Lower lobe of right lung (tissue), 2 donors: ENCODE data around the gene ARID5A. TPM values are rescaled to one million over a fixed set of nuclear protein-coding genes. Genes with fewer than 3 reads are reported as not detected.

ENCODE experiments used
- ATAC-seq, 2 donors: fragments of 200-7000 bp; cut with Tn5 transposase; one replicate each; pipeline ENCODE4 v1.9.1; 2020 to 2022; ENCODE audit warnings: mild to moderate bottlenecking in 2 of 2, moderate library complexity in 2 of 2
- DNase-seq: peaks from one replicate; pipeline ENCODE4 v3.0.0-alpha.2; 2020
- H3K27ac ChIP-seq: fragments of 200-600 bp; one replicate; pipeline ENCODE4 v1.8.0; 2022
- H3K27me3 ChIP-seq: fragments of 200-600 bp; one replicate; pipeline ENCODE4 v1.8.0; 2022; ENCODE audit warnings: low read depth
- H3K36me3 ChIP-seq: fragments of 200-600 bp; one replicate; pipeline ENCODE4 v1.8.0; 2022; ENCODE audit warnings: mild to moderate bottlenecking
- H3K4me1 ChIP-seq: fragments of 200-600 bp; one replicate; pipeline ENCODE4 v1.8.0; 2022
- H3K4me3 ChIP-seq: fragments of 200-600 bp; one replicate; pipeline ENCODE4 v1.8.0; 2022; ENCODE audit warnings: mild to moderate bottlenecking
- H3K9me3 ChIP-seq: fragments of 200-600 bp; one replicate; pipeline ENCODE4 v1.8.0; 2022
- CTCF ChIP-seq: fragments of 200-600 bp; IDR thresholded peaks from one replicate; pipeline ENCODE4 v1.8.0; 2022; ENCODE audit warnings: antibody characterized with exemption, mild to moderate bottlenecking
- intact Hi-C: fragments of 100-400 bp; cut with DNase I; formaldehyde crosslinking; loops from one replicate; pipeline ENCODE4 v1.11.0; 2022
- total RNA-seq: library from RNA; stranded (reverse); fragmentation: NEBNext Ultra II Directional; extraction: Animal tissue kit (Norgen Biotek cat#: 25700); gene quantifications from one replicate; pipeline ENCODE4 v1.2.1, GENCODE V29; 2021
- donor health status: DM: no; HTN: yes; CAD: no; lungs with severe emphysema.

The ARID5A gene
- total RNA-seq, 1 donor from 2014 or later = 27.7 TPM

DNA sequence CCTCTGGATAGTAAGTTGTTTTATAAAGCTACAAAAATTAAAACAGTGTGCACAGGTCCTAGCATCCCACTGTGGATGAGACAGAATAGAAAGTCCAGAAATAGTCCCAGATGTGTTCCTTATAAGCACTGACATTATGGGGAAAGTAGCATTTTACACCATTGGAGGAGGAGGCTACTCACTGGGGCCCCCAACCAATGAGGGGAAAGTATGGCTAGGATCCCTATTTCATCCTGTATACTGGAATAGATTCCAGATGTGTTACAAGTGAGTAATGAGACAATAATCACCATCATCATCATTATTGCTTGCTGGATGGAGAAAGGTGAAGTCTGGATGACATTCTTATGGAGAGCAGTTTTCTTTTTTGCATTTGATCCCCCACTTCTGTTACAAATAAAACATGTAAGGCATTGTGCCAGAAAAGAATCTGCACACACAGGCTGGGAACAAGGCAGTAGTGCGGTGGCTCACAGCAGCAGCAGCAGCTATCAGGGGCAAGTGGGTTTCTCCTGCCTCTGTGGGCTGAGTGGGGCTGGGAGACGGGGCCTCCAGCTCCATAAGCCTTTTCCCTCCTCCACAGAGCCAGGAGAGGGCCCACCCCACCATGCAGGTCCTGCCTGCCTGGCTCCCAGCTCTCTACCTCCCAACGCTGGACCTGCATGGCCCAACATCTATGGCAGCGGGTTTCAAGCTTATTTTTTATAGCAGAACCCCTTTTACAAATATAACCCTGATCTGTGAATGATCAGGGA, 5.0 kb downstream of the ARID5A start:
- no peak for ATAC-seq
- Histone ChIP-seq H3K27me3 (no peaks in the 10 kb centered on the region), H3K27ac (no peak overlapping the region), H3K4me1 (peaks cover 47% of the 10 kb centered on the region), H3K9me3 (no peaks in the 10 kb centered on the region), H3K4me3 (no peak overlapping the region), H3K36me3 (peaks cover 40% of the 10 kb centered on the region)
- DNase-seq = no peak
- TF ChIP-seq CTCF = no peak
- intact Hi-C loops = no loop called here

DNA sequence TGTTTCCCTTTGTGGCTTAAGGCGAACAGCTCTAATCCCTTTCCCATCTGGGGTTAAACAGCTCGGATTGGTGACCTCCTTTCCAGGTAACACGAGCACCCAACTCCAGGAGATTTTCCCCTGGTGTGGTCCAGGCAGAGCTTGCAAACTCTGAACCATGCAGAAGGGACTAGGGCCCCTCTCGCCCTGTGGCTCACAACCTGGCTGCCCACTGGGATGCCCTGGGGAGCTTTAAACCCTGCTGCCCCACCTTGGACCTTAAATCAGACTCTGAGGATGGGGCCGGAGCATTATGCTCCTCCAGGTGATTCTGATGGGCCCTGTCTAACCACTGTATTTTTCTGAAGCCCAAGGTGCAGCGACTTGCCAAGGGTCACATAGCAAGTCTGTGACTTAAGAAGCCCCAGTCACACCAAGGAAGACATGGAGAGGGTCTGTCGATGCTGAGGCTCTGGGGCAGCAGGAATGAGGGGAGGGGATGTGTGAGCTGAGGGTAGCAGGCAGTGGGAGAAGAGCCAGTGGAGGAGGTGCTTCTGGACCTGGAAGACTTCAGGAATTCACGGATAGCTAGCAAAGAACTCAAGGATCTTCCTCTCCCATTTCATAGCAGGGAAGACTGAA, 5.9 kb downstream of the ARID5A start:
- ATAC-seq (no peak), DNase-seq (no peak)
- TF ChIP-seq CTCF = no peak
- Histone ChIP-seq H3K9me3 (no peaks in the 10 kb centered on the region), H3K36me3 (peaks cover 46% of the 10 kb centered on the region), H3K27ac (no peak overlapping the region), H3K4me3 (no peak overlapping the region), H3K27me3 (no peaks in the 10 kb centered on the region), H3K4me1 (peaks cover 47% of the 10 kb centered on the region)
- intact Hi-C loops = no loop called here

GRCh38 chr2:96546321-96546720, 9.8 kb downstream of the ARID5A start:
- intact Hi-C loops = no loop called here
- Histone ChIP-seq H3K4me1 (peaks cover 14% of the 10 kb centered on the region), H3K27me3 (no peaks in the 10 kb centered on the region), H3K4me3 (no peak overlapping the region), H3K27ac (no peak overlapping the region), H3K36me3 (peaks cover 83% of the 10 kb centered on the region), H3K9me3 (no peaks in the 10 kb centered on the region)
- TF ChIP-seq CTCF = no peak
- DNase-seq (no peak), ATAC-seq (no peak)

DNA sequence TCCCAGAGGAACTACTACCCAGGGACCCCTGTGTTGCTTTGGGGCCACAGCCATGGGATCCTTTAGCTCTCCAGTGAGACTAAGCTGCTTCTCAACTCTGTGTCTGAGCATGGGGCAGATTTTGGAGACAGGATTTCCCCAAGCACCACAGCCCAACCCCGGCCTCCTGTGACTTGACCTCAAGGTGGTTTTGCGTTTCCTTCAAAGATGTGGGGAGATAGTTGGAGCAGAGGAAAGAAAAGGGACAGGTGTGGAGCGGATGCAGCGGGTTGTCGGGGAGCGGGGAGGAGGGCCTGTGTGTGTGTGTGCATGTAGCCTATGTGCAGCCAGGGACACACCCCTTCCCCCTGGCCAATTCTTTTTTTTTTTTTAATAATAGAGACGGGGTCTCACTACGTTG, 10.2 kb downstream of the ARID5A start:
- no peak for TF ChIP-seq CTCF
- Histone ChIP-seq H3K27ac (no peak overlapping the region), H3K36me3 (peaks cover 83% of the 10 kb centered on the region), H3K4me3 (no peak overlapping the region), H3K27me3 (no peaks in the 10 kb centered on the region), H3K9me3 (no peaks in the 10 kb centered on the region), H3K4me1 (peaks cover 10% of the 10 kb centered on the region)
- ATAC-seq (no peak), DNase-seq (no peak)
- intact Hi-C loops = no loop called here

DNA sequence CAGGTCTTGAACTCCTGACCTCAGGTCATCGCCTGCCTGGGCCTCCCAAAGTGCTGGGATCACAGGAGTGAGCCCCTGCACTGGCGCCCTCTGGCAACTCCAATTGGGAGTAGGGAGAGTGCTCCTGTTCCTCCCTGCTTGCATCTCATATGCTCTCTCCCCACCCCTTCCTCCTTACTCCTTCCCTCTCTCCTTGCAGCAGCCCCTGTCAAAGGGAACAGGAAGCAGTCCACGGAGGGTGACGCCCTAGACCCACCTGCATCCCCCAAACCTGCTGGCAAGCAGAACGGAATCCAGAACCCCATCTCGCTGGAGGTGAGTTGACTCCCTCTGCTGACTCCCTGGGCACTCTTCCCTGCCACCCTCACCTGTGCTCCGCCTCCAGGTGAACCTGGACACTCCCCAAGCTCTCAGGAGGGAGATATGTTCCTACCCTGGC, 10.7 kb downstream of the ARID5A start:
- Histone ChIP-seq H3K36me3 (peaks cover 83% of the 10 kb centered on the region), H3K4me3 (no peak overlapping the region), H3K27ac (no peak overlapping the region), H3K4me1 (peaks cover 5% of the 10 kb centered on the region), H3K9me3 (no peaks in the 10 kb centered on the region), H3K27me3 (no peaks in the 10 kb centered on the region)
- intact Hi-C loops = no loop called here
- DNase-seq (no peak), ATAC-seq (no peak)
- TF ChIP-seq CTCF = no peak
